Heart left ventricle (tissue), 16 donors: ENCODE results near the gene PCDHA3. TPM values are rescaled to one million over a fixed set of nuclear protein-coding genes. Genes with fewer than 3 reads are reported as not detected.
"Not testable (repeated sequence)": the region's sequence is repeated elsewhere in the genome, so short reads cannot be mapped to it uniquely, and the experiment has no call there.

Source experiments
- ATAC-seq, 4 donors: fragments of 200-7000 bp; cut with Tn5 transposase; one replicate each; pipeline ENCODE4 v1.9.1; 2020 to 2022; ENCODE audit warnings: moderate library complexity in 4 of 4, mild to moderate bottlenecking in 3 of 4, moderate number of reproducible peaks in 1 of 4
- DNase-seq, 5 donors: peaks; one replicate each; pipeline ENCODE4 v3.0.0-alpha.2; 2020
- H3K27ac ChIP-seq, 12 donors: fragments of 200-600 bp; sonication (generic) in 4 of 12; one replicate each; pipeline versions ENCODE4 v1.5.0 to v1.8.0; 2016 to 2022; ENCODE audit warnings: mild to moderate bottlenecking in 2 of 12
- H3K27me3 ChIP-seq, 9 donors: fragments of 200-600 bp; sonication (generic) in 2 of 9; one replicate each; pipeline versions ENCODE4 v1.5.1 to v1.8.0; 2016 to 2022; ENCODE audit warnings: mild to moderate bottlenecking in 3 of 9
- H3K36me3 ChIP-seq, 9 donors: fragments of 200-600 bp; sonication (generic) in 2 of 9; one replicate each; pipeline versions ENCODE4 v1.5.0 to v1.8.0; 2018 to 2022; ENCODE audit warnings: mild to moderate bottlenecking in 2 of 9
- H3K4me1 ChIP-seq, 12 donors: fragments of 200-600 bp; sonication (generic) in 4 of 12; one replicate each; pipeline versions ENCODE4 v1.5.0 to v1.8.0; 2016 to 2022; ENCODE audit warnings: mild to moderate bottlenecking in 3 of 12
- H3K4me3 ChIP-seq, 12 donors: fragments of 200-600 bp; sonication (generic) in 4 of 12; one replicate each; pipeline versions ENCODE4 v1.5.0 to v1.8.0; 2017 to 2022; ENCODE audit warnings: mild to moderate bottlenecking in 9 of 12, moderate library complexity in 4 of 12
- H3K9me3 ChIP-seq, 12 donors: fragments of 200-600 bp; sonication (generic) in 4 of 12; one replicate each; pipeline versions ENCODE4 v1.5.0 to v1.8.0; 2016 to 2022; ENCODE audit warnings: mild to moderate bottlenecking in 1 of 12
- POLR2A ChIP-seq, 2 donors: fragments of 450-650 bp; IDR thresholded peaks; one replicate each; pipeline ENCODE4 v1.6.1; 2017; ENCODE audit warnings: antibody characterized with exemption in 2 of 2, mild to moderate bottlenecking in 2 of 2, moderate library complexity in 2 of 2
- WGBS, 4 donors: extraction: QIAGEN DNeasy Blood & Tissue Kit in 2 of 4; methylation state at CpG; one replicate each; pipeline versions ENCODE4 v1.1.5 to v1.1.7; 2013 to 2018; 5-methylcytosine and 5-hydroxymethylcytosine counted together
- intact Hi-C, 10 donors: fragments of 100-400 bp; cut with DNase I; formaldehyde crosslinking; loops; one replicate each; pipeline versions ENCODE4 v1.11.1 to v1.14.2; 2022
- polyA plus RNA-seq, 2 donors: library from polyadenylated mRNA; stranded (reverse); fragments of 200-250 nt; gene quantifications; one replicate each; pipeline ENCODE4 v1.2.3, GENCODE V29; 2013
- total RNA-seq, 9 donors: library from RNA; depleted of rRNA in 2 of 9; stranded (reverse); fragments of >200 nt in 2 of 9; fragmentation: NEBNext Ultra II Directional in 3 of 9; extraction: Animal tissue kit (Norgen Biotek cat#: 25700) in 3 of 9; gene quantifications; one replicate each; pipeline versions ENCODE4 v1.1.0 to v1.2.4, GENCODE V29; 2016 to 2023
- TF ChIP-seq, protein P1 (sequence below), 12 donors: fragments of 200-600 bp; sonication (generic) in 4 of 12; IDR thresholded peaks; one replicate each; pipeline versions ENCODE4 v1.5.0 to v1.8.0; 2018 to 2022; ENCODE audit warnings: antibody characterized with exemption in 12 of 12, mild to moderate bottlenecking in 5 of 12
- donor health status: ischemic (EF 13 %, LVEDD 7.1; RV severe dilation, severe dysfunction).
- donor health status: healthy with polysubstance abuse.
- donor health status: DM: no; HTN: yes; CAD: no.
- donor health status: DM: no; HTN: no; CAD: no.
- donor health status: ischemic (EF 25% LVEDD 6.9; RV normal size, moderate dysfunction).
- donor health status: ischemic (EF 25% LVEDD 5.7; RV mildly dilated, moderate dysfunction).
- donor health status: healthy.
- donor health status: DM: yes; HTN: yes; CAD: no.
- donor health status: ischemic (EF 35%, LVEDD 5.7; RV mildly dilated, moderate dysfunction).
- donor health status: nonischemic (EF 11% LVEDD 7.7; RV severe dilation, severe dysfunction).
- donor health status: DM: yes; HTN: yes; CAD: no.
- donor health status: PGD.
- donor health status: ischemic (EF 29% LVEDD 5.4; RV normal size, mild dysfunction).
- donor health status: nonischemic (EF 23%, LVEDD 6.1; RV moderate dilation, normal function).

The PCDHA3 gene
- total and polyA plus RNA-seq, 11 donors: 0.01 to 0.39 (median 0.20) TPM; not detected in 2

DNA sequence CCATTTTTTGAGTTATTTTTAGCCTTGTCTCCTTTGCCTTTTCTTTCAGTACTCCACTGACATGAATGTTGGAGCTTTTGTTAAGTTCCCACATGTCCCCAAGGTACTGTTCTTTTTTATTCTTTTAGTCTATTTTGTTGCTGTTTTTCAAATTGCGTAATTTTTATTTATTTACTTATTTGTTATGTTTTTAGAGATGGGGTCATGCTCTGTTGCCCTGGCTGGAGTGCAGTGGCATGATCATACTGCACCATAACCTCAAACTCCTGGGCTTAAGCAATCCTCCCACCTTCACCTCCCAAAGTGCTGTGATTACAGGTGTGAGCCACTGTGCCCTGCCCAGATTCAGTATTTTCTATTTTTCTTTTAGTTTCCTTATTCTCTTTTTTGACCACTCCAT lies 20.3 kb upstream of the PCDHA3 start:
- 82 to 96% (median 88%) methylated on average over 1 of the region's 1 CpG for WGBS, 4 donors
- ATAC-seq (no peak), DNase-seq (no peak)
- intact Hi-C loops: no loop called here
- TF ChIP-seq, protein P1, sequence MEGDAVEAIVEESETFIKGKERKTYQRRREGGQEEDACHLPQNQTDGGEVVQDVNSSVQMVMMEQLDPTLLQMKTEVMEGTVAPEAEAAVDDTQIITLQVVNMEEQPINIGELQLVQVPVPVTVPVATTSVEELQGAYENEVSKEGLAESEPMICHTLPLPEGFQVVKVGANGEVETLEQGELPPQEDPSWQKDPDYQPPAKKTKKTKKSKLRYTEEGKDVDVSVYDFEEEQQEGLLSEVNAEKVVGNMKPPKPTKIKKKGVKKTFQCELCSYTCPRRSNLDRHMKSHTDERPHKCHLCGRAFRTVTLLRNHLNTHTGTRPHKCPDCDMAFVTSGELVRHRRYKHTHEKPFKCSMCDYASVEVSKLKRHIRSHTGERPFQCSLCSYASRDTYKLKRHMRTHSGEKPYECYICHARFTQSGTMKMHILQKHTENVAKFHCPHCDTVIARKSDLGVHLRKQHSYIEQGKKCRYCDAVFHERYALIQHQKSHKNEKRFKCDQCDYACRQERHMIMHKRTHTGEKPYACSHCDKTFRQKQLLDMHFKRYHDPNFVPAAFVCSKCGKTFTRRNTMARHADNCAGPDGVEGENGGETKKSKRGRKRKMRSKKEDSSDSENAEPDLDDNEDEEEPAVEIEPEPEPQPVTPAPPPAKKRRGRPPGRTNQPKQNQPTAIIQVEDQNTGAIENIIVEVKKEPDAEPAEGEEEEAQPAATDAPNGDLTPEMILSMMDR (IDR thresholded peaks at IDR 0.05): no peak
- no peak for TF ChIP-seq POLR2A (IDR thresholded peaks at IDR 0.05)
- H3K4me1 ChIP-seq: no peaks in the 10 kb centered on the region
- no peak overlapping the region for H3K27ac ChIP-seq
- H3K27me3 ChIP-seq: peaks cover 0 to 11% (median 0%) of the 10 kb centered on the region in 9 donors
- H3K36me3 ChIP-seq: no peaks in the 10 kb centered on the region
- H3K9me3 ChIP-seq: peaks cover 0 to 97% (median 67%) of the 10 kb centered on the region in 12 donors
- H3K4me3 ChIP-seq: no peak overlapping the region

DNA sequence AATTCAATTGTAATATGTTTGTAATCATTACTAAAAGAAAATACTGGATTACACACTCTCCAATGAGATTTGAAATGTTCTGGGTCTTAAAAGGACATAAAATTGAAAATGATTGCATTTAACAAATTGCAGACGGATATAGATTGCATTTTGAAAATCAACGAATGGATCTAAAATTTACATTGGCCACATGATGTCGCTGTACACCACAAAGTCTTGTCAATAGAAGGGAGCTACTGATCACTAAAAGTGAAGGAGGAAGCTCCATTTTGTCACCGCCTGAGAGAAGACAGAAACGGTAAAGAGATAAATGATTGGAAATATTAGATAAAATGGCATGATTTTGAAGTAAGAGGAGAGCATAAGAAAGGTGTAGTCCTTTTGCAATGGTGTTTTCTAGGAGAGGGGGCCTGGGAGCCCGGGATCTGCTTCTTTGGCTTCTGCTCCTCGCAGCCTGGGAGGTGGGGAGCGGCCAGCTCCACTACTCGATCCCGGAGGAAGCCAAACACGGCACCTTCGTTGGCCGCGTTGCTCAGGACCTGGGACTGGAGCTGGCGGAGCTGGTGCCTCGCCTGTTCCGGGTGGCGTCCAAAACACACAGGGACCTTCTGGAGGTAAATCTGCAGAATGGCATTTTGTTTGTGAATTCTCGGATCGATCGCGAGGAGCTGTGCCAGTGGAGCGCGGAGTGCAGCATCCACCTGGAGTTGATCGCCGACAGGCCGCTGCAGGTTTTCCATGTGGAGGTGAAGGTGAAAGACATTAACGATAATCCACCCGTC lies 14.8 kb upstream of the PCDHA3 start, which contains the start of gene PCDHA1:
PCDHA1 (plus strand) TSS at position 236 of the 782 bp plus-strand sequence.
- Histone ChIP-seq H3K27ac (no peak within 1 kb of the TSS), H3K4me1 (no peaks in the 10 kb centered on the region), H3K27me3 (peaks cover 0 to 51% (median 11%) of the 10 kb centered on the region in 9 donors), H3K36me3 (no peaks in the 10 kb centered on the region), H3K4me3 (no peak within 1 kb of the TSS), H3K9me3 (peaks cover 0 to 96% (median 58%) of the 10 kb centered on the region in 12 donors)
- 14 to 32% (median 23%) methylated on average over 28 to 29 of the region's 29 CpGs for WGBS, 4 donors
- intact Hi-C loops: no loop called here
- no peak for TF ChIP-seq POLR2A (IDR thresholded peaks at IDR 0.05)
- TF ChIP-seq, protein P1 (IDR thresholded peaks at IDR 0.05): no peak
- DNase-seq (no peak), ATAC-seq (no peak)

DNA sequence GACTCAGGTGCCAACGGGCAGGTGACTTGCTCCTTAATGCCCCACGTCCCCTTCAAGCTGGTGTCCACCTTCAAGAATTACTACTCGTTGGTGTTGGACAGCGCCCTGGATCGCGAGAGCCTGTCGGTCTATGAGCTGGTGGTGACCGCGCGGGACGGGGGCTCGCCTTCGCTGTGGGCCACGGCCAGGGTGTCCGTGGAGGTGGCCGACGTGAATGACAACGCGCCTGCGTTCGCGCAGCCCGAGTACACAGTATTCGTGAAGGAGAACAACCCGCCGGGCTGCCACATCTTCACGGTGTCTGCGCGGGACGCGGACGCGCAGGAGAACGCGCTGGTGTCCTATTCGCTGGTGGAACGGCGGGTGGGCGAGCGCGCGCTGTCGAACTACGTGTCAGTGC lies 13.4 kb upstream of the PCDHA3 start:
- H3K4me1 ChIP-seq, intact Hi-C loops, H3K4me3 ChIP-seq, H3K36me3 ChIP-seq, ATAC-seq, DNase-seq, H3K27ac ChIP-seq: not testable (repeated sequence)
- WGBS, 4 donors: 30 to 49% (median 44%) methylated on average over 15 to 44 of the region's 44 CpGs
- H3K27me3 ChIP-seq: peaks cover 0 to 51% (median 11%) of the 10 kb centered on the region in 9 donors
- H3K9me3 ChIP-seq: peaks cover 0 to 87% (median 49%) of the 10 kb centered on the region in 12 donors

DNA sequence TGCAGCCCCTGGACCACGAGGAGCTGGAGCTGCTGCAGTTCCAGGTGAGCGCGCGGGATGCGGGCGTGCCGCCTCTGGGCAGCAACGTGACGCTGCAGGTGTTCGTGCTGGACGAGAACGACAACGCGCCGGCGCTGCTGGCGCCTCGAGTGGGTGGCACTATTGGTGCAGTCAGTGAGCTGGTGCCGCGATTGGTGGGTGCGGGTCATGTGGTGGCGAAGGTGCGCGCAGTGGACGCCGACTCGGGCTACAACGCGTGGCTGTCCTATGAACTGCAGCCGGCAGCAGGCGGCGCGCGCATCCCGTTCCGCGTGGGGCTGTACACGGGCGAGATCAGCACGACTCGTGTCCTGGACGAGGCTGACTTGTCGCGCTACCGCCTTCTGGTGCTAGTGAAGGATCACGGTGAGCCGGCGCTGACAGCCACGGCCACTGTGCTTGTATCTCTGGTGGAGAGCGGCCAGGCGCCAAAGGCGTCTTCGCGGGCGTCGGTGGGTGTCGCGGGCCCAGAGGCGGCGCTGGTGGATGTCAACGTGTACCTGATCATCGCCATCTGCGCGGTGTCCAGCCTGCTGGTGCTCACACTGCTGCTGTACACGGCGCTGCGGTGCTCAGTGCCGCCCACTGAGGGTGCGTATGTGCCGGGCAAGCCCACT lies 12.9 kb upstream of the PCDHA3 start:
- Histone ChIP-seq H3K9me3 (peaks cover 0 to 81% (median 49%) of the 10 kb centered on the region in 12 donors), H3K27me3 (peaks cover 0 to 51% (median 11%) of the 10 kb centered on the region in 9 donors)
- H3K36me3 ChIP-seq, ATAC-seq, intact Hi-C loops, DNase-seq, H3K4me1 ChIP-seq, H3K4me3 ChIP-seq, H3K27ac ChIP-seq: not testable (repeated sequence)
- WGBS, 4 donors: 28 to 53% (median 41%) methylated on average over 38 to 70 of the region's 70 CpGs

DNA sequence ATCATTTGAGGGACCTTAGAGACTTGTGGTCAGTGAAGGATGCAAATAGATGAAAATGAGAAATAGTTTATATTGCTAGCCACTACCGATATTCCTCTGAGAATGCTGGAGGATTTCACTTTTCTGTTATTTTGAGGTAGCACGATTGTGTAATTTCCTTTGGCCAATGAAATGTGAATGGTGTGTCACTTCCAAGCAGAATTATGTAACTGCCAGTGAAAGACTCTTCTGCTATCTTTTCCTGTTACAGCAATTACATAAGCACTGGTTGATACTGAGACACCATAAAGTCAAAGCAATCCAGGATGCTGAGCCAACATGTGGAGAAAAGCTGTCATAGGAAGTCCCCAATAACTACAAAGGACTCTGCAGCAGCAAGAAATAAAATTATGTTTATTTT lies 9.8 kb upstream of the PCDHA3 start:
- ATAC-seq (no peak), DNase-seq (no peak)
- WGBS, 4 donors: 26 to 55% (median 43%) methylated on average over 2 of the region's 2 CpGs
- Histone ChIP-seq H3K27ac (no peak overlapping the region), H3K36me3 (no peaks in the 10 kb centered on the region), H3K4me3 (no peak overlapping the region), H3K4me1 (no peaks in the 10 kb centered on the region), H3K9me3 (peaks cover 0 to 82% (median 42%) of the 10 kb centered on the region in 12 donors), H3K27me3 (peaks cover 0 to 63% (median 9%) of the 10 kb centered on the region in 9 donors)
- intact Hi-C loops: no loop called here
- TF ChIP-seq, protein P1 (IDR thresholded peaks at IDR 0.05): no peak
- no peak for TF ChIP-seq POLR2A (IDR thresholded peaks at IDR 0.05)
